ENCODE measurements around the gene PRR16.

The PRR16 gene

DNA sequence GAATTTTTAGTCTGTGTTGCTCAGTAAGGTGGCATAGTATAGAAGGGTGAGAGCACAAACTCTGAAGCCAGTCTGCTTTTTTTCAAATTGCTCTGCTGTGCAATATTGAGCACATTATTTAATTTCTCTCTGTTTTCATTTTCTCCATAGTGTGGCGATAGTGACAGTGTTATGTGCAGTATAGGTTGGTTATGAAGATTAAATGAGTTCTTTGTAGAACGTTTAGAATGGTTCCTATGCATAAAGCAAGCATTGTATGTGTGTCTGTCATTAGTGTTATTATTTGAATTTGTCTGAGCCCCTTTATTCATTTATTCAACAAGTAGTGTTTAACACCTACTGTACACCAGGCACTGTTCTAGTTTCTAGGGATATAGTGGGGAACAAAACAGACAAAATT lies 9.2 kb downstream of the PRR16 start:
- Histone ChIP-seq H3K4me3 (replicated peaks; ENCODE audit: low read depth, low read length) (no peak overlapping the region), H3K36me3 (ENCODE audit: control insufficient read depth, insufficient read depth, low read length) (no peaks in the 10 kb centered on the region), H3K27me3 (replicated peaks; ENCODE audit: control insufficient read depth, insufficient read depth, low read length) (no peaks in the 10 kb centered on the region)
- TF ChIP-seq, protein P1, sequence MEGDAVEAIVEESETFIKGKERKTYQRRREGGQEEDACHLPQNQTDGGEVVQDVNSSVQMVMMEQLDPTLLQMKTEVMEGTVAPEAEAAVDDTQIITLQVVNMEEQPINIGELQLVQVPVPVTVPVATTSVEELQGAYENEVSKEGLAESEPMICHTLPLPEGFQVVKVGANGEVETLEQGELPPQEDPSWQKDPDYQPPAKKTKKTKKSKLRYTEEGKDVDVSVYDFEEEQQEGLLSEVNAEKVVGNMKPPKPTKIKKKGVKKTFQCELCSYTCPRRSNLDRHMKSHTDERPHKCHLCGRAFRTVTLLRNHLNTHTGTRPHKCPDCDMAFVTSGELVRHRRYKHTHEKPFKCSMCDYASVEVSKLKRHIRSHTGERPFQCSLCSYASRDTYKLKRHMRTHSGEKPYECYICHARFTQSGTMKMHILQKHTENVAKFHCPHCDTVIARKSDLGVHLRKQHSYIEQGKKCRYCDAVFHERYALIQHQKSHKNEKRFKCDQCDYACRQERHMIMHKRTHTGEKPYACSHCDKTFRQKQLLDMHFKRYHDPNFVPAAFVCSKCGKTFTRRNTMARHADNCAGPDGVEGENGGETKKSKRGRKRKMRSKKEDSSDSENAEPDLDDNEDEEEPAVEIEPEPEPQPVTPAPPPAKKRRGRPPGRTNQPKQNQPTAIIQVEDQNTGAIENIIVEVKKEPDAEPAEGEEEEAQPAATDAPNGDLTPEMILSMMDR (IDR thresholded peaks at IDR 0.05; ENCODE audit: insufficient read depth, low read length, poor library complexity, severe bottlenecking): no peak
- no peak for DNase-seq (ENCODE audit: extremely low read depth, insufficient read length)

DNA sequence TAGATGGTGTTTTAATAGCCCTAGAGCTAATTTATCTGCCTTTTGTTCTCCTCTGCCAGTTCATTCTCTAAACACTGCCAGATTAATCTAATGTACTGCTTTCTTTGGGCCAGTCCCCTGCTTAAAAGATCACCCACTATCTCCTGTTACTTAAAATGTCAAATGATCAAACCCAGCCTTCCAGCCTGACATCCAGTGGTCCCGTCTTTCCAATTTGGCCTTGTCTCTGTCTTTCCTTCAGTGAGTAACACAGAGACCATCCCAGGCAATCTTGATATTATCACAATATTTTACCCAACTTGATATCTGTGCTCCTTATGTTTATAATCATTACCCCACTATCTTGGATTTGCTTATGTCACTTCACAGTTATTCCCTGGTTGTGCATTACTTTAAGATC lies 12.0 kb downstream of the PRR16 start:
- no peaks in the 10 kb centered on the region for H3K27me3 ChIP-seq (replicated peaks; ENCODE audit: control insufficient read depth, insufficient read depth, low read length)
- no peaks in the 10 kb centered on the region for H3K36me3 ChIP-seq (ENCODE audit: control insufficient read depth, insufficient read depth, low read length)
- no peak for DNase-seq (ENCODE audit: extremely low read depth, insufficient read length)
- TF ChIP-seq, protein P1 (IDR thresholded peaks at IDR 0.05; ENCODE audit: insufficient read depth, low read length, poor library complexity, severe bottlenecking): no peak
- H3K4me3 ChIP-seq (replicated peaks; ENCODE audit: low read depth, low read length): no peak overlapping the region

DNA sequence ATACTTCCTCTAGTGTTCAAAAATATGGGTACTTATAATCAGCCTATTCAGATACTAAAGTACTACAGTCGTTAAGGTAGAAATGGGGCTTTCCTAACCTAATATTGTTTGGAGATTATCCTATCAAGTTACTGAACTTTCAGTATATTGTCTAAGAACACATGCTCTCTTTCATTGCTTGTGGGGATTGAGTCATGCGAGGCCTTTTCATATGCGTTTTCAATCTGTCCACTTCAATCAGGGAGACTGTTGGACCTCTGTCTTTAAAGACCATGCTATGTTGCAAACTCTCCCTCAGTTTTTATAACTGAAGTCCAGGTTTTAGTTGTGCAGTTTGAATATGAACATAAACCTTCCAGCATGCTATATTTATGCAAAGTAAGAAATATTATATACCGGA lies 15.0 kb downstream of the PRR16 start:
- no peak overlapping the region for H3K4me3 ChIP-seq (replicated peaks; ENCODE audit: low read depth, low read length)
- DNase-seq (ENCODE audit: extremely low read depth, insufficient read length): no peak
- H3K27me3 ChIP-seq (replicated peaks; ENCODE audit: control insufficient read depth, insufficient read depth, low read length): no peaks in the 10 kb centered on the region
- no peaks in the 10 kb centered on the region for H3K36me3 ChIP-seq (ENCODE audit: control insufficient read depth, insufficient read depth, low read length)
- TF ChIP-seq, protein P1 (IDR thresholded peaks at IDR 0.05; ENCODE audit: insufficient read depth, low read length, poor library complexity, severe bottlenecking): no peak

DNA sequence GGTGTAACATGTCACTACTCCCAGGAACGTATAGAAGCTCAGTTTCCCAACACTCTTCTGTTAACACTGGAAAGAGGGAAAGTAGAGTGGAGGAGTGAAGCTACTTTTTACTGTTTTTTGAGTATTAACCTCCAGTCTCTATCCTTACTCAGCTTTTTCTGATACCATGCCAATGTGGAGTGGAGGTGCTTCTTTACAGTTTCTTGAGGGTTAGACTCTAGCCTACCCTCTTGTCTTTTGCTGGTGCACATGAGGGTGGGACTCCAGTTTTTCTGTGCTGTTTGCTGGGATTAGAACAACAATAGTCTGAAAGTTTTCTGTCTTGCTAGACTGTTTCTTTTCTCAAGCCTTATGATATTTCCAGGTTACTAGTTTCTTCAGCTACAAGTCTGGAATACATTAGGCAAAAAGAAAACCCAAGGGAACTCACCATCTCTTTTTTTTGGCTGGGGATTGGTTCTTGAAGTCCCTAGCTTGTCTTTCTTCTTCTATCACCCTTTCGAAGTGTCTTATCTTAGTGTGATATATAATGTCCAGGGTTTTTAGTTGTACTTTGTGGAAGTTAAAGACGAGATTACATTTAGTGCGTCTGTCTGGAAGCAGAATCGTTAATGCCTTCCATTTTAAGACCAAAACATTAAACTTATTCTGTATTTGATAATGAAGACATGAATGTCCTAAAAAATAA lies 35.9 kb downstream of the PRR16 start:
- TF ChIP-seq, protein P1 (IDR thresholded peaks at IDR 0.05; ENCODE audit: insufficient read depth, low read length, poor library complexity, severe bottlenecking): no peak
- H3K27me3 ChIP-seq (replicated peaks; ENCODE audit: control insufficient read depth, insufficient read depth, low read length): no peaks in the 10 kb centered on the region
- H3K4me3 ChIP-seq (replicated peaks; ENCODE audit: low read depth, low read length): no peak overlapping the region
- no peak for DNase-seq (ENCODE audit: extremely low read depth, insufficient read length)
- no peaks in the 10 kb centered on the region for H3K36me3 ChIP-seq (ENCODE audit: control insufficient read depth, insufficient read depth, low read length)

DNA sequence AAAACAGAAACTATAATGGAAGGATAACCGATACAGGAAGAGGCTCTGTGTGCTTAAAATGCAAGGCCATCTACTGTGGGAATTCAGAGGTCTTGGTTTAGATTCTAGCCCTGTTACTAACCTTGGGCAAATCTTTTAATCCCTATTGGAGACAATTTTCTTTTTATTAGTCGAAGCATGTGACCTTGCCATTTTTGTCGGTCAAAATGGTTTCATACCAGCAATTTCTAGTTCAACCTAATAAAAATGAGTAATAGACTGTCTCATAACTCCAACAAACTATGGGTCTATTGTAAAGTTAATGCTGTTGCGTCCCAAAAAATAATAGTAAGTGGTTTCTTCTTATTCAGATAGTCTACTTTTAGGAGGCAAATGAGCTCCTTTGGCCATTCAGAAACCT lies 38.4 kb downstream of the PRR16 start:
- DNase-seq (ENCODE audit: extremely low read depth, insufficient read length): no peak
- H3K27me3 ChIP-seq (replicated peaks; ENCODE audit: control insufficient read depth, insufficient read depth, low read length): no peaks in the 10 kb centered on the region
- TF ChIP-seq, protein P1 (IDR thresholded peaks at IDR 0.05; ENCODE audit: insufficient read depth, low read length, poor library complexity, severe bottlenecking): no peak
- H3K4me3 ChIP-seq (replicated peaks; ENCODE audit: low read depth, low read length): no peak overlapping the region
- no peaks in the 10 kb centered on the region for H3K36me3 ChIP-seq (ENCODE audit: control insufficient read depth, insufficient read depth, low read length)

DNA sequence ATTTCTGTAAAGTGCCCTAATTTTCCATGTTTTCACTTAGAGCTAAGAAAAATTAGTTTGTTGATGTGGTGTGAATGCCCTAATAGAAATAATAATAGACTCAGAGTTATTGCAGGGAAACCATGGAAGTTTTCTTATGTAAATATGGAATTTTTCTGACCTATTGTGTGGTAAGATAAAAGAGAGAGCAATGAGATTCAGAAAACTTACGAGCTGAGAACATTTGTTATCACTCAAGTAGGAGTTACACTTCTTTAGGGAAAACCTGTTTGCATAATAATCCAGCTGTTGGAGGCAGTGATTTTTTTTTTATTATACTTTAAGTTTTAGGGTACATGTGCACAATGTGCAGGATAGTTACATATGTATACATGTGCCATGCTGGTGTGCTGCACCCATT lies 39.2 kb downstream of the PRR16 start:
- DNase-seq (ENCODE audit: extremely low read depth, insufficient read length): no peak
- no peak overlapping the region for H3K4me3 ChIP-seq (replicated peaks; ENCODE audit: low read depth, low read length)
- no peaks in the 10 kb centered on the region for H3K36me3 ChIP-seq (ENCODE audit: control insufficient read depth, insufficient read depth, low read length)
- no peaks in the 10 kb centered on the region for H3K27me3 ChIP-seq (replicated peaks; ENCODE audit: control insufficient read depth, insufficient read depth, low read length)
- TF ChIP-seq, protein P1 (IDR thresholded peaks at IDR 0.05; ENCODE audit: insufficient read depth, low read length, poor library complexity, severe bottlenecking): no peak
